Liver (tissue), 3 donors: ENCODE results near the gene CNIH2.

Experiments
- ATF3 ChIP-seq: IDR thresholded peaks from 2 replicates; pipeline ENCODE4 v1.6.1; 2016; ENCODE audit warnings: antibody characterized with exemption
- CTCF ChIP-seq: fragments of 150-350 bp; IDR thresholded peaks from 2 replicates; pipeline ENCODE4 v1.5.1; 2017; ENCODE audit warnings: improper control_type of control experiment, low read depth, low read length; ENCODE audit not compliant: missing input control
- JUND ChIP-seq, 2 donors: IDR thresholded peaks; 2 replicates each; pipeline ENCODE4 v1.6.1; 2016; ENCODE audit warnings: antibody characterized with exemption in 2 of 2
- MAX ChIP-seq: IDR thresholded peaks from 2 replicates; pipeline ENCODE4 v1.6.1; 2016; ENCODE audit warnings: antibody characterized with exemption
- SP1 ChIP-seq: IDR thresholded peaks from 2 replicates; pipeline ENCODE4 v1.6.1; 2018; ENCODE audit warnings: antibody characterized with exemption, mild to moderate bottlenecking
- TAF1 ChIP-seq: conservative IDR thresholded peaks from 2 replicates; pipeline ENCODE4 v1.6.1; 2016; ENCODE audit warnings: antibody characterized with exemption, mild to moderate bottlenecking
- ZBTB33 ChIP-seq: IDR thresholded peaks from 2 replicates; pipeline ENCODE4 v1.6.1; 2016; ENCODE audit warnings: antibody characterized with exemption
- donor health status: healthy.
- donor health status: healthy.

GRCh38 chr11:66281001-66281400, 3.0 kb downstream of the CNIH2 start:
- no peak for TF ChIP-seq CTCF
- no peak for TF ChIP-seq MAX
- no peak for TF ChIP-seq JUND (IDR thresholded peaks at IDR 0.05)
- TF ChIP-seq TAF1, result no peak
- TF ChIP-seq ATF3, result no peak
- no peak for TF ChIP-seq ZBTB33
- TF ChIP-seq SP1, result no peak
